ENCODE results near the gene PLA2G12A.

GRCh38 chr4:109673303-109673702 lies 56.6 kb downstream of the PLA2G12A start:
- TF ChIP-seq REST (tag by site-specific recombination; IDR thresholded peaks at IDR 0.05): no peak
- no peak for TF ChIP-seq SP2 (tag by site-specific recombination; IDR thresholded peaks at IDR 0.05)
- no peak for TF ChIP-seq ZNF501 (tag by site-specific recombination; IDR thresholded peaks at IDR 0.05)
- TF ChIP-seq CTCF (tag by site-specific recombination; IDR thresholded peaks at IDR 0.05): no peak
- TF ChIP-seq ZSCAN18 (tag by site-specific recombination; IDR thresholded peaks at IDR 0.05): no peak
- TF ChIP-seq HOXC10 (CRISPR knock-in tag; IDR thresholded peaks at IDR 0.05): no peak
- TF ChIP-seq ZBTB48 (tag by site-specific recombination; IDR thresholded peaks at IDR 0.05): no peak
- no peak for TF ChIP-seq ZNF366 (tag by site-specific recombination; conservative IDR thresholded peaks at IDR 0.05)
- no peak for TF ChIP-seq ZNF768 (tag by site-specific recombination; IDR thresholded peaks at IDR 0.05)
- TF ChIP-seq ZNF398 (tag by site-specific recombination; IDR thresholded peaks at IDR 0.05): no peak
- TF ChIP-seq ZBTB8A (tag by site-specific recombination; IDR thresholded peaks at IDR 0.05): no peak
- no peak for TF ChIP-seq KLF1 (tag by site-specific recombination; IDR thresholded peaks at IDR 0.05)
- TF ChIP-seq ZNF211 (tag by site-specific recombination; IDR thresholded peaks at IDR 0.05; ENCODE audit: low read depth): no peak
- TF ChIP-seq ZSCAN16 (tag by site-specific recombination; IDR thresholded peaks at IDR 0.05): no peak

Data from HEK293 (cell line).